WTC11 (cell line): ENCODE data around the gene DNAJB9. TPM values are rescaled to one million over a fixed set of nuclear protein-coding genes. Genes with fewer than 3 reads are reported as not detected.

Experiments used
- ATAC-seq: fragments of 200-7000 bp; cut with Tn5 transposase; 2 replicates; pipeline ENCODE4 v1.10.0; 2021; ENCODE audit warnings: mild to moderate bottlenecking, moderate library complexity
- CTCF ChIA-PET: fragments of 300-600 bp; sonication (Branson Sonifier 250); formaldehyde crosslinking; loops from one replicate; lab custom pipeline; 2021; ENCODE audit warnings: antibody characterized with exemption; lab: Charles Lee
- POLR2A ChIA-PET: fragments of 350-600 bp; sonication (Branson Sonifier 250); formaldehyde crosslinking; loops from one replicate; lab custom pipeline; 2021; ENCODE audit warnings: antibody characterized with exemption; lab: Charles Lee
- DNase-seq: peaks from one replicate; pipeline ENCODE4 v3.0.0; 2021; ENCODE audit warnings: low spot score
- H3K27ac Mint-ChIP-seq: 2 replicates; pipeline ENCODE4 v1.8.0; 2021; ENCODE audit warnings: mixed read lengths
- H3K27me3 Mint-ChIP-seq: 2 replicates; pipeline ENCODE4 v1.8.0; 2021; ENCODE audit warnings: low read depth, mild to moderate bottlenecking, moderate library complexity, mixed read lengths
- H3K36me3 Mint-ChIP-seq: 2 replicates; pipeline ENCODE4 v1.8.0; 2021; ENCODE audit warnings: mixed read lengths
- H3K4me1 Mint-ChIP-seq: 2 replicates; pipeline ENCODE4 v1.8.0; 2022; ENCODE audit warnings: mixed read lengths
- H3K4me3 Mint-ChIP-seq: 2 replicates; pipeline ENCODE4 v1.8.0; 2021; ENCODE audit warnings: mild to moderate bottlenecking, moderate library complexity, mixed read lengths
- H3K9me3 Mint-ChIP-seq: 2 replicates; pipeline ENCODE4 v1.8.0; 2021; ENCODE audit warnings: mixed read lengths
- ATF2 ChIP-seq: sonication (generic); formaldehyde crosslinking; IDR thresholded peaks from 2 replicates; pipeline ENCODE4 v1.8.1; 2022; ENCODE audit warnings: low read depth, missing genetic modification reagents, borderline replicate concordance
- ATF6 ChIP-seq: sonication (generic); formaldehyde crosslinking; IDR thresholded peaks from 2 replicates; pipeline ENCODE4 v1.8.1; 2023; ENCODE audit warnings: mild to moderate bottlenecking, missing genetic modification reagents
- CBFB ChIP-seq: sonication (generic); formaldehyde crosslinking; IDR thresholded peaks from 2 replicates; pipeline ENCODE4 v1.8.1; 2022; ENCODE audit warnings: mild to moderate bottlenecking, low read depth, missing genetic modification reagents
- CDX4 ChIP-seq: fragments of 250-450 bp; sonication (Bioruptor Pico); IDR thresholded peaks from 2 replicates; pipeline ENCODE4 v1.9.0; 2021; ENCODE audit warnings: moderate library complexity, mild to moderate bottlenecking, inconsistent platforms, borderline replicate concordance
- ETV6 ChIP-seq: sonication (generic); formaldehyde crosslinking; IDR thresholded peaks from 2 replicates; pipeline ENCODE4 v1.8.1; 2022; ENCODE audit warnings: mild to moderate bottlenecking, missing genetic modification reagents
- GABPB1 ChIP-seq: sonication (generic); formaldehyde crosslinking; IDR thresholded peaks from 2 replicates; pipeline ENCODE4 v1.8.1; 2023; ENCODE audit warnings: mild to moderate bottlenecking, missing genetic modification reagents
- GTF2I ChIP-seq: fragments of 250-450 bp; sonication (Bioruptor Pico); conservative IDR thresholded peaks from 2 replicates; pipeline ENCODE4 v1.4.0; 2021; ENCODE audit warnings: mild to moderate bottlenecking
- IRF1 ChIP-seq: sonication (generic); formaldehyde crosslinking; IDR thresholded peaks from 2 replicates; pipeline ENCODE4 v1.8.0; 2023; ENCODE audit warnings: missing genetic modification reagents
- JUN ChIP-seq: sonication (generic); formaldehyde crosslinking; IDR thresholded peaks from 2 replicates; pipeline ENCODE4 v1.8.0; 2023; ENCODE audit warnings: mild to moderate bottlenecking, missing genetic modification reagents
- KAT7 ChIP-seq: sonication (generic); formaldehyde crosslinking; IDR thresholded peaks from 2 replicates; pipeline ENCODE4 v1.8.1; 2023; ENCODE audit warnings: missing genetic modification reagents, mild to moderate bottlenecking, borderline replicate concordance
- MLX ChIP-seq: sonication (generic); formaldehyde crosslinking; IDR thresholded peaks from 2 replicates; pipeline ENCODE4 v1.8.1; 2023; ENCODE audit warnings: mild to moderate bottlenecking, missing genetic modification reagents, moderate library complexity
- NR1H2 ChIP-seq: sonication (generic); formaldehyde crosslinking; IDR thresholded peaks from 2 replicates; pipeline ENCODE4 v1.9.0; 2021; ENCODE audit warnings: mild to moderate bottlenecking, moderate library complexity, missing genetic modification reagents
- RORB ChIP-seq: fragments of 250-450 bp; sonication (Bioruptor Pico); IDR thresholded peaks from 2 replicates; pipeline ENCODE4 v1.9.0; 2021; ENCODE audit warnings: mild to moderate bottlenecking
- ZBTB43 ChIP-seq: sonication (generic); formaldehyde crosslinking; IDR thresholded peaks from 2 replicates; pipeline ENCODE4 v1.8.1; 2023; ENCODE audit warnings: mild to moderate bottlenecking, missing genetic modification reagents
- ZMAT4 ChIP-seq: fragments of 250-450 bp; sonication (Bioruptor Pico); IDR thresholded peaks from 2 replicates; pipeline ENCODE4 v1.9.0; 2021; ENCODE audit warnings: mild to moderate bottlenecking
- ZNF121 ChIP-seq: sonication (generic); formaldehyde crosslinking; IDR thresholded peaks from 2 replicates; pipeline ENCODE4 v1.8.0; 2023; ENCODE audit warnings: missing genetic modification reagents
- ZNF138 ChIP-seq: sonication (generic); formaldehyde crosslinking; conservative IDR thresholded peaks from 2 replicates; pipeline ENCODE4 v1.8.1; 2022; ENCODE audit warnings: mild to moderate bottlenecking, moderate library complexity, missing genetic modification reagents
- ZNF396 ChIP-seq: fragments of 250-450 bp; sonication (Bioruptor Pico); IDR thresholded peaks from 2 replicates; pipeline ENCODE4 v1.8.0; 2021; ENCODE audit warnings: mild to moderate bottlenecking, moderate library complexity, borderline replicate concordance
- ZNF532 ChIP-seq: fragments of 250-450 bp; sonication (Bioruptor Pico); IDR thresholded peaks from 2 replicates; pipeline ENCODE4 v1.9.0; 2021; ENCODE audit warnings: mild to moderate bottlenecking, borderline replicate concordance
- total RNA-seq: library from RNA; stranded (reverse); gene quantifications from 3 replicates; pipeline ENCODE4 v1.2.3, GENCODE V29; 2021

The DNAJB9 gene
- total RNA-seq, 1 experiment from 2014 or later = 6.6 TPM

GRCh38 chr7:108623220-108623619 is 53.5 kb downstream of the DNAJB9 start:
- POLR2A ChIA-PET = no interaction called here
- H3K27ac Mint-ChIP-seq = no peak overlapping the region
- peaks cover 15% of the 10 kb centered on the region for H3K9me3 Mint-ChIP-seq
- H3K27me3 Mint-ChIP-seq = no peaks in the 10 kb centered on the region
- DNase-seq = no peak
- H3K36me3 Mint-ChIP-seq = peaks cover 4% of the 10 kb centered on the region; the same call in 1 of the 2 replicates
- no peak overlapping the region for H3K4me3 Mint-ChIP-seq
- CTCF ChIA-PET = no interaction called here
- H3K4me1 Mint-ChIP-seq = peaks cover 18% of the 10 kb centered on the region
- TF ChIP-seq NR1H2 (CRISPR knock-in tag) (no peak), MLX (CRISPR knock-in tag) (no peak), ZNF138 (no peak), ZMAT4 (CRISPR knock-in tag) (no peak), RORB (CRISPR knock-in tag) (no peak), ATF2 (CRISPR knock-in tag) (no peak), ZNF532 (CRISPR knock-in tag) (no peak), ATF6 (CRISPR knock-in tag) (no peak), ZNF121 (CRISPR knock-in tag) (no peak), CDX4 (CRISPR knock-in tag) (no peak), KAT7 (CRISPR knock-in tag) (no peak), ZBTB43 (CRISPR knock-in tag) (no peak), CBFB (CRISPR knock-in tag) (no peak), IRF1 (CRISPR knock-in tag) (no peak), ETV6 (no peak), JUN (CRISPR knock-in tag) (no peak), GTF2I (no peak), ZNF396 (CRISPR knock-in tag) (no peak), GABPB1 (CRISPR knock-in tag) (no peak)
- TF ChIP-seq, all 79 proteins: peak for 0
- no peak for ATAC-seq

Other genes starting within 250 kb of the DNAJB9 start
- 2.6 to 2.9 TPM (median 2.7 TPM) in 3 replicates for gene NRCAM, start 113.4 kb upstream of the DNAJB9 start, total RNA-seq
- 11.1 to 12.4 TPM (median 11.4 TPM) in 3 replicates for gene PNPLA8, start 43.7 kb upstream of the DNAJB9 start, total RNA-seq
- 15.5 to 19.5 TPM (median 17.9 TPM) in 3 replicates for gene THAP5, start 168 bp upstream of the DNAJB9 start, total RNA-seq